H9 (cell line): ENCODE measurements around the gene MYCBP2. TPM values are rescaled to one million over a fixed set of nuclear protein-coding genes. Genes with fewer than 3 reads are reported as not detected.

Experiments
- DNase-seq: peaks from one replicate; pipeline ENCODE4 v3.0.0-alpha.2; 2017
- H2AFZ ChIP-seq: one replicate; pipeline ENCODE4 v1.6.1; 2013; ENCODE audit warnings: mild to moderate bottlenecking, low read length, control low read depth, moderate library complexity
- H2AK5ac ChIP-seq: 2 replicates; pipeline ENCODE4 v1.6.1; 2013; ENCODE audit warnings: low read length, control low read depth, mixed read lengths; ENCODE audit not compliant: insufficient read length
- H2BK120ac ChIP-seq: one replicate; pipeline ENCODE4 v1.6.1; 2013; ENCODE audit warnings: low read depth, mild to moderate bottlenecking, low read length, control low read depth, inconsistent platforms; ENCODE audit not compliant: poor library complexity, severe bottlenecking
- H2BK12ac ChIP-seq: 2 replicates; pipeline ENCODE4 v1.6.1; 2013; ENCODE audit warnings: low read length, control low read depth, mixed read lengths, low read depth; ENCODE audit not compliant: insufficient read length
- H2BK15ac ChIP-seq: 2 replicates; pipeline ENCODE4 v1.6.1; 2013; ENCODE audit warnings: low read depth, low read length, control low read depth
- H2BK20ac ChIP-seq: one replicate; pipeline ENCODE4 v1.6.1; 2013; ENCODE audit warnings: low read depth, mild to moderate bottlenecking, low read length, control low read depth, inconsistent platforms; ENCODE audit not compliant: poor library complexity, severe bottlenecking
- H2BK5ac ChIP-seq: 2 replicates; pipeline ENCODE4 v1.6.1; 2013; ENCODE audit warnings: low read length, control low read depth, mixed read lengths; ENCODE audit not compliant: insufficient read length
- H3K14ac ChIP-seq: 2 replicates; pipeline ENCODE4 v1.6.1; 2013; ENCODE audit warnings: low read length, control low read depth; ENCODE audit not compliant: insufficient read depth
- H3K18ac ChIP-seq: 2 replicates; pipeline ENCODE4 v1.6.1; 2013; ENCODE audit warnings: low read depth, mild to moderate bottlenecking, mixed read lengths, low read length, control low read depth; ENCODE audit not compliant: insufficient read length
- H3K23ac ChIP-seq: 2 replicates; pipeline ENCODE4 v1.6.1; 2013; ENCODE audit warnings: low read length, control low read depth, mixed read lengths, low read depth; ENCODE audit not compliant: insufficient read length
- H3K23me2 ChIP-seq: 2 replicates; pipeline ENCODE4 v1.6.1; 2013; ENCODE audit warnings: low read depth, mild to moderate bottlenecking, mixed read lengths, low read length, control low read depth; ENCODE audit not compliant: insufficient read length, poor library complexity, severe bottlenecking
- H3K27ac ChIP-seq: 2 replicates; pipeline ENCODE4 v1.5.1; 2013; ENCODE audit warnings: low read length, control low read depth, mixed read lengths, low read depth; ENCODE audit not compliant: insufficient read length
- H3K27me3 ChIP-seq: 2 replicates; pipeline ENCODE4 v1.6.1; 2013; ENCODE audit warnings: low read length, control low read depth, inconsistent platforms; ENCODE audit not compliant: insufficient read depth
- H3K4ac ChIP-seq: 2 replicates; pipeline ENCODE4 v1.6.1; 2013; ENCODE audit warnings: low read depth, mild to moderate bottlenecking, control low read depth, inconsistent platforms, low read length, moderate library complexity
- H3K4me1 ChIP-seq: 2 replicates; pipeline ENCODE4 v1.6.1; 2013; ENCODE audit warnings: low read length, control low read depth, inconsistent platforms; ENCODE audit not compliant: insufficient read depth
- H3K4me2 ChIP-seq: 2 replicates; pipeline ENCODE4 v1.6.1; 2013; ENCODE audit warnings: low read length, control low read depth, mixed read lengths; ENCODE audit not compliant: insufficient read length, insufficient read depth
- H3K56ac ChIP-seq: 2 replicates; pipeline ENCODE4 v1.6.1; 2013; ENCODE audit warnings: low read depth, mild to moderate bottlenecking, mixed read lengths, low read length, control low read depth; ENCODE audit not compliant: insufficient read length
- H3K79me1 ChIP-seq: 2 replicates; pipeline ENCODE4 v1.6.1; 2013; ENCODE audit warnings: low read depth, mild to moderate bottlenecking, moderate library complexity, low read length, control low read depth, inconsistent platforms; ENCODE audit not compliant: insufficient read depth, poor library complexity, severe bottlenecking
- H3K79me2 ChIP-seq: 2 replicates; pipeline ENCODE4 v1.6.1; 2013; ENCODE audit warnings: low read length, control low read depth, inconsistent platforms; ENCODE audit not compliant: insufficient read depth
- H3K9ac ChIP-seq: 2 replicates; pipeline ENCODE4 v1.6.1; 2013; ENCODE audit warnings: low read length, control low read depth, mixed read lengths; ENCODE audit not compliant: insufficient read length; ENCODE audit errors: extremely low read depth
- H3K9me3 ChIP-seq: one replicate; pipeline ENCODE4 v1.6.1; 2013; ENCODE audit warnings: low read depth, low read length, inconsistent platforms; ENCODE audit not compliant: control insufficient read depth
- H3T11ph ChIP-seq: one replicate; pipeline ENCODE4 v1.6.1; 2013; ENCODE audit warnings: mild to moderate bottlenecking, low read length, control low read depth, inconsistent platforms
- H4K20me1 ChIP-seq: one replicate; pipeline ENCODE4 v1.6.1; 2013; ENCODE audit not compliant: control insufficient read depth, insufficient read length, insufficient read depth
- H4K5ac ChIP-seq: 2 replicates; pipeline ENCODE4 v1.6.1; 2013; ENCODE audit warnings: low read depth, mild to moderate bottlenecking, mixed read lengths, low read length, control low read depth; ENCODE audit not compliant: insufficient read length
- H4K8ac ChIP-seq: replicated peaks from 2 replicates; pipeline ENCODE4 v1.6.1; 2013; ENCODE audit warnings: low read length, control low read depth, mixed read lengths, low read depth; ENCODE audit not compliant: insufficient read length
- H4K91ac ChIP-seq: 2 replicates; pipeline ENCODE4 v1.6.1; 2013; ENCODE audit warnings: low read depth, mild to moderate bottlenecking, moderate library complexity, mixed read lengths, low read length, control low read depth; ENCODE audit not compliant: insufficient read length
- H3K27ac Mint-ChIP-seq, 3 experiments: 2 replicates in 2 of 3; 3 replicates in 1 of 3; pipeline ENCODE4 v1.8.0; 2020 to 2021; ENCODE audit warnings: mixed read lengths in 3 of 3, mild to moderate bottlenecking in 1 of 3, moderate library complexity in 1 of 3
- H3K27me3 Mint-ChIP-seq: 2 replicates; pipeline ENCODE4 v1.8.0; 2021; ENCODE audit warnings: low read depth, mild to moderate bottlenecking, moderate library complexity, mixed read lengths
- H3K36me3 Mint-ChIP-seq, 3 experiments: 2 replicates in 2 of 3; 3 replicates in 1 of 3; pipeline ENCODE4 v1.8.0; 2020 to 2021; ENCODE audit warnings: low read depth in 3 of 3, mixed read lengths in 3 of 3; ENCODE audit not compliant: insufficient read depth in 1 of 3
- H3K4me1 Mint-ChIP-seq, 2 experiments: 2 replicates each; pipeline ENCODE4 v1.8.0; 2020; ENCODE audit warnings: mixed read lengths in 2 of 2
- H3K4me3 Mint-ChIP-seq, 2 experiments: 2 replicates in 1 of 2; 3 replicates in 1 of 2; pipeline ENCODE4 v1.8.0; 2020 to 2021; ENCODE audit warnings: mild to moderate bottlenecking in 2 of 2, mixed read lengths in 2 of 2, moderate library complexity in 1 of 2
- H3K9me3 Mint-ChIP-seq, 2 experiments: 2 replicates in 1 of 2; 3 replicates in 1 of 2; pipeline ENCODE4 v1.8.0; 2020; ENCODE audit warnings: mild to moderate bottlenecking in 2 of 2, mixed read lengths in 2 of 2, moderate library complexity in 1 of 2
- CTCF ChIP-seq: fragments of 200-600 bp; sonication (generic); conservative IDR thresholded peaks from 3 replicates; pipeline ENCODE4 v1.8.0; 2021; ENCODE audit warnings: antibody characterized with exemption, mild to moderate bottlenecking
- WGBS: extraction: QIAGEN DNeasy Blood & Tissue Kit; methylation state at CpG from one replicate; pipeline ENCODE4 v1.1.7; 2013; ENCODE audit warnings: missing lambda C conversion rate, low lambda C conversion rate, mixed read lengths; ENCODE audit not compliant: insufficient read length; ENCODE audit errors: extremely low coverage; 5-methylcytosine and 5-hydroxymethylcytosine counted together
- total RNA-seq: library from RNA; stranded (reverse); gene quantifications from 2 replicates; pipeline ENCODE4 v1.2.1, GENCODE V29; 2021

The MYCBP2 gene
- total RNA-seq, 1 experiment from 2014 or later = 32.0 TPM

GRCh38 chr13:77185721-77186120, 141.2 kb downstream of the MYCBP2 start:
- peaks cover 7 to 32% (median 30%) of the 10 kb centered on the region in 3 experiments; a peak in 6 of 7 replicates for H3K36me3 Mint-ChIP-seq
- no peaks in the 10 kb centered on the region for H3K9me3 Mint-ChIP-seq
- no peak overlapping the region for H2BK12ac ChIP-seq
- H3K9me3 ChIP-seq = no peaks in the 10 kb centered on the region
- H4K20me1 ChIP-seq = no peaks in the 10 kb centered on the region
- no peak overlapping the region for H3T11ph ChIP-seq
- H2AFZ ChIP-seq = no peak overlapping the region
- H3K23ac ChIP-seq = no peak overlapping the region
- no peak overlapping the region for H2BK120ac ChIP-seq
- no peak overlapping the region for H3K18ac ChIP-seq
- H3K27ac ChIP-seq = no peak overlapping the region
- H3K27me3 Mint-ChIP-seq = no peaks in the 10 kb centered on the region
- H3K27me3 ChIP-seq = no peaks in the 10 kb centered on the region
- H2AK5ac ChIP-seq = no peak overlapping the region
- no peak overlapping the region for H3K56ac ChIP-seq
- no CpG with 5 or more reads among the region's 3 CpGs for WGBS
- H3K4me2 ChIP-seq = no peak overlapping the region
- H3K14ac ChIP-seq = no peak overlapping the region
- H2BK15ac ChIP-seq = no peak overlapping the region
- H4K91ac ChIP-seq = no peak overlapping the region
- no peak overlapping the region for H4K8ac ChIP-seq
- no peaks in the 10 kb centered on the region for H3K23me2 ChIP-seq
- no peak overlapping the region for H4K5ac ChIP-seq
- H2BK5ac ChIP-seq = no peak overlapping the region
- no peaks in the 10 kb centered on the region for H3K4me1 Mint-ChIP-seq
- no peak overlapping the region for H3K4me3 Mint-ChIP-seq
- H3K9ac ChIP-seq = no peak overlapping the region
- H3K79me2 ChIP-seq = no peaks in the 10 kb centered on the region
- H3K27ac Mint-ChIP-seq = no peak overlapping the region
- H3K79me1 ChIP-seq = no peaks in the 10 kb centered on the region
- H3K4ac ChIP-seq = no peak overlapping the region
- H2BK20ac ChIP-seq = no peak overlapping the region
- DNase-seq = no peak
- no peak for TF ChIP-seq CTCF
- H3K4me1 ChIP-seq = no peaks in the 10 kb centered on the region
